ENCODE results near the gene ZC3H10.

- no peak for TF ChIP-seq YY1 (IDR thresholded peaks at IDR 0.05; ENCODE audit: low read depth)
- no peak for TF ChIP-seq MAX (IDR thresholded peaks at IDR 0.05)
- TF ChIP-seq NFIC (IDR thresholded peaks at IDR 0.05): no peak
- TF ChIP-seq EP300 (IDR thresholded peaks at IDR 0.05; ENCODE audit: borderline replicate concordance): no peak
- no peak for TF ChIP-seq RAD21 (IDR thresholded peaks at IDR 0.05; ENCODE audit: low read depth)
- TF ChIP-seq TEAD4 (IDR thresholded peaks at IDR 0.05): no peak
- no peak for TF ChIP-seq CEBPB (IDR thresholded peaks at IDR 0.05)
- no peak for TF ChIP-seq REST (IDR thresholded peaks at IDR 0.05; ENCODE audit: low read depth)
- TF ChIP-seq TAF1 (IDR thresholded peaks at IDR 0.05; ENCODE audit: low read depth): no peak
- no peak for TF ChIP-seq CREB1 (IDR thresholded peaks at IDR 0.05; ENCODE audit: low read depth)
- TF ChIP-seq USF1 (IDR thresholded peaks at IDR 0.05): no peak
- TF ChIP-seq EGR1 (IDR thresholded peaks at IDR 0.05): no peak
Measured at GRCh38 chr12:56082967-56083366, 35.1 kb upstream of the ZC3H10 start.
